ENCODE results near the gene MCM3AP. TPM values are rescaled to one million over a fixed set of nuclear protein-coding genes. Genes with fewer than 3 reads are reported as not detected.

The MCM3AP gene
- total RNA-seq, 1 donor from 2014 or later: 57.0 TPM

DNA sequence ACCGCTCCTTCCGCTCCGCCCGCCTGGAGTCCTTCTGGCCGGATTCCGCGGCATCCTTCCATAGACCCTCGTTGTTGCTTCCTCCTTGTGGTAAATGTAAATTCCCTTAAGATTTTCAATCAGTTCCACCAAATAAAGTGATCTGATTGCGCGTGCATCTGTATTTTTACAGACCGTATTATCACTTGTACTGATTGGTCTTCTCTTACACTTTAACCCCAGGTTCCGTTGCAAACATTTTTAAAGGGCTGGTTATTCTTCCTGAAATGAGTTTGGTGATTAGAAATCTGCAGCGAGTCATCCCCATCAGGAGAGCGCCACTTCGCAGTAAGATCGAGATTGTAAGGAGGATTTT, 1.2 kb upstream of the MCM3AP start:
- no peak for DNase-seq
- no peak for ATAC-seq (ENCODE audit: poor library complexity)
- intact Hi-C loops (cut with DNase I): no loop called here

DNA sequence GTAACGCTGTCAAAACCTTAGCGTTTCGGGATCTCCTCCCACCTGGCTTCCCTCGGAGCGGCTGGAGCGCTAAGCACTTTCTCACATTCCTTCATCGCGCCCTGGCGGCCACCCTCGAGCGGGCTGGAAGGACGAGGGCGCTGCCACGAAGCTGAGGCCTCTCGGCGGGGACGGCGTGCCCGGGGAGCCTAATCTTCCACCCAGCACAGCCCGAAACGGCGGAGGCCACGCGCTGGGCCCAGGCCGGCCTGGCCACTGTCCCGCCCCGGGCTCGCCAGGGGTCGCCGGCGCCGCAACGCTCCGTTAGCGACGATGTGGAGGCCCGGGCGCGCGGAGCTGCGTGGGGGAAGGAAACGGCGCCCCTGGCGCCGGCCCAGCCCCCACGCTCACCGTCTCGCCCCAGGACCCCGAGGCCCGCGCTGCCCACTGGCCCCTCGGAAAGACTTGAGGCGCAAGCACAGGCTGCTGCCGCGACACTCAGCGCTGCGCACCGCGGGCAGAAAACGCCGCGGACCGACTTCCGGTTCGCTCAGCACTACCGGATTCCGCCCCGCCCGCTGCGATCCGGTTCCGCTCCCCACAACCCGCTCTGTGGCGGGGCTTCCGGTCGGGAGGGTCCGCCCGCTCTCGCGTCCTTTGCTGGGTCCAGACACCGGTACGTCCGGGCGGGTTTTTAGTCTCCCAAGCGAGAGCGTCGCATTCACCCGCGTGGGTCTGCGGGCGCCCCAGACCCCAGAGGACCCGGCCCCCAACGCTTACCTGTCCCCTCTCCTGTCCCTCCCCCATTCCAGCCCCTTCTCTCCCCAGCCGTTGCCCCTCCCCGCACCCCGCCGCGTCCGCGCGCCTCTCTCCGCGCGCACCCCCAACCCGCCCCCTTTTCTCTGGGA, 593 bp upstream of the MCM3AP start, which contains the start of gene YBEY:
TSS of gene YBEY (plus strand) at position 582 of the 887 bp plus-strand sequence. CDS start 572 bp downstream, outside the sequence.
- peak; percentile 94 for DNase-seq
- intact Hi-C loops (cut with DNase I): loop anchor here (2.0 kb wide), 1 partner anchor 39 kb away; the partner anchor contains the start of gene PCNT
- peak; percentile 98 for ATAC-seq (ENCODE audit: poor library complexity)

DNA sequence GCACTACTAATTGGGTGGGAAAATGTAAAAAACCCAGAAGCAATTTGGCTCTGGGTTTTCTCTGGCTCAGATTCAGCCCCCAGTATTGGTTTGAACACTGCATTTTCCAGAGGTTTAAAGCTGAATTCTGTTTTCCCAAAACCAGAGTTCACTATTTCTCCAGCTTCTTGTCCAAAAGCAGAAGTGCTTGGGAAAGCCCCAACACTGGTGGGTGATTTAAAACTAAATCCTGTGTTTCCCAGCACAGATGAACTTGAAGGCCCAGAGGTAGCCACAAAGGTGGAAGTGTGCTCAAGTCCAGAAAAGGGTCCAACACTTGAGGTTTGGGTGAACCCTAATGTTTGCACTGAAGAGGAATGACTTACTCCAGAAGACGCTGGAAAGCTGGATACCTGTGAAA, 678 bp downstream of the MCM3AP start:
- DNase-seq (no peak), ATAC-seq (ENCODE audit: poor library complexity) (no peak)
- intact Hi-C loops (cut with DNase I): loop anchor here (2.0 kb wide), 1 partner anchor 40 kb away; the partner anchor contains the start of gene PCNT

DNA sequence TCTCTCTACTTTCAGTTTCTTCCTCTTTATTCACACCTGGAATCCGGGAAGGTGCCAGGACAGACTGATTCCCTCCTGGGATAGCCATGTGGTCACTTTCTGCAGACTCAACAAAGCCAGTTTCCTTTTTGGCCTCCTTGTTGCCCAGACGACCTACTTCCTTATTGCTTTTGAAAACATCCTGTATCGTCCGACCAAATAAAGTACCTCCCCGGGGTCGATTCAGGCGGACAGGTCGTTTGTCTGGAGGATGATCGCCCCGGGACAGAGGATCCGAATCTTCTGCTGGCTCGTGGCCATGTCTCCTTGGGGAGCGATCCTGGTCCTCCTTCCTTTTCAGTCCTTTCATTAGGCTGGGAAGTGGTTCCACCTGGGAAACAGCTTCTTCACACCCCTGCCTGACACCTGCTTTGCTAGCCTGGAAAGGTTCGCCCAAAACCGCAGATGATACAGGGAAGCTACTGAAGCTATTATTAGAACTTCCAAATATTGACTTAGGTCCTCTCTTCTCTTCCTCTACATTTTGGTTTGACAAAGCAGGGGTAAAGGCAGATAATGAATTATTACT, 1.2 kb downstream of the MCM3AP start:
- DNase-seq (no peak), ATAC-seq (ENCODE audit: poor library complexity) (no peak)
- intact Hi-C loops (cut with DNase I): loop anchor here (2.0 kb wide), 1 partner anchor 41 kb away; the partner anchor contains the start of gene PCNT

DNA sequence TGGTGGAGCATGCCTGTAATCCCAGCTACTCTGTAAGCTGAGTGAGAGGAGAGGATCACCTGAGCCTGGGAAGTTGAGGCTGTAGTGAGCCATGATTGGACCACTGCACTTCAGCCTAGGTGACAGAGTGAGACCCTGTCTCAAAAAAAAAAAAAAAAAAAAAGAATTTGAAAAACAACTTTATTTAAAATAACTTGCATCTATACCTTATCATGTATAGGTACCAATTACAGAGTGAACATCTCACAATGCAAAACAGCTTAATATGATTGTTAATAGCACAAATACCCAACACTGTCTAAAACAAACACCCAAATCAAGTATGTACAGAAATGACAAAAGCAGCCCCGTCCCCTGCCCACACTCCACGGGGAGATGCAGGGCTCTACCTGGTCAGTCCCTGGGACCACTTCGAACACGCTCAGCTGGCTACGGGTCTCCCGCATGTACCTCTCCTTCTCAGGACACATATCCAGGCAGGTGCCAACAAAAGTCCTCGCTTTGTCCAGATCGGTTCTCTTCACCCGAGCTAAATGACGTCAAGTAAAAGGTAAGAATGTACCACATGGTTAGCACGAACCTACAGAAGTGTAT, 10.5 kb downstream of the MCM3AP start:
- intact Hi-C loops (cut with DNase I): no loop called here
- DNase-seq (no peak), ATAC-seq (ENCODE audit: poor library complexity) (no peak)

DNA sequence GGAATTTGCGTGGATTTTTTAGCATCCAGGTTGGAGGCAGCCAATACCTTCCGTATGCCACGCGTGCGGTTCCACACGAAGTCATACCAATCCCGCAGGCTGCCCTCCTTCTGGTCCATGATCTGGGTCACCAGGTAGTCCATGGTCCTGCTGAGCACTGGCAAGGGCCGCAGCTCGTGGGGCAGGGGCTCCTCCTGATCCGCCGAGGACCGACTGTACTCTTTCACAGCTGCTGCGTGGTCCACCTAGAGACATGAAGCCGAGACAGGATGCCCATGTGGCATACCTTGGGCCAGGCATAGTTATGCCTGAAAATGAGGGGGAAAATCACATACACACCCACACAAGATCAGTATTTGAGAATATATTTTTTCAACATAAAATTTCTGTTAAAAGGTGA, 12.1 kb downstream of the MCM3AP start:
- DNase-seq: no peak
- ATAC-seq (ENCODE audit: poor library complexity): no peak
- intact Hi-C loops (cut with DNase I): no loop called here

DNA sequence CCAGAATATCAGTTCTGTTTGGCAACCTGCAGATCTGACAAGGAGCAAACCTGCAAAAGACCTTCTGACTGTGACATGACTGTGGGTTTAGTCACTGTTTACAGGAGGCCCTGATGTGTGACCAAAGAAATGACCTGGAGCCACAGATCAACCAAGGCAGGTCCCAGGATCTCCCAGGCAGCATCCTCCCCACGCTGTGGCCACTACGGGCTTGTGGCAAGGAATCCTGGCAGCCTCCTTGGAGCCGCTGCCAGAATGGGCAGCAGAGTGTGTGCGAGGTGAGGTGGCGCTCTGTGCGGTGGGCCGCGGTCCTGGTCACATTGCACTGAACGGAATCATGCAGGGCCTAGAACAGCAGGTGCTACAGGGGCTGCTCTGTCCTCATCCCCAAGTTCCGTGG, 15.9 kb downstream of the MCM3AP start:
- intact Hi-C loops (cut with DNase I): no loop called here
- ATAC-seq (ENCODE audit: poor library complexity): no peak

DNA sequence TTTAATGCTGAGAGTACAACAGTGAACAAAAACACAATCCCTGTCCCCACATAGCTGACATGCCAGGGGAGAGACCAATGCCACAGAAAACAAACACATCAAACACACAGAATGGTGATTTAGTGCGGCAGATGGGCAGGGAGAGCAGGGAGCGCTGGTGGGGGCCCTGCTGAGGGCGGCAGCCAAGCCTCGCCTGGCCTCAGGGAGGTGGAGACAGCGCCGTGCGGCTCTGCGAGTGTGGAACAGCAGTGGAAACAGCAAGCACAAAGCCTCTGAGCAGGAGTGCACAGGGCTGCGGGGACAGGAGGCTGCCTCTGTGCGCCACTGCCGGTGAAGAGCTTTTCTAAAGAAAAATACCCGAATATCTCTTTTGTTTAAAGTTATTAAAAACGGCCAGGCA, 17.0 kb downstream of the MCM3AP start:
- ATAC-seq (ENCODE audit: poor library complexity) (no peak), DNase-seq (no peak)
- intact Hi-C loops (cut with DNase I): no loop called here

More for the DNA sequence above, 15.9 kb downstream of the MCM3AP start:
- no peak for DNase-seq

DNA sequence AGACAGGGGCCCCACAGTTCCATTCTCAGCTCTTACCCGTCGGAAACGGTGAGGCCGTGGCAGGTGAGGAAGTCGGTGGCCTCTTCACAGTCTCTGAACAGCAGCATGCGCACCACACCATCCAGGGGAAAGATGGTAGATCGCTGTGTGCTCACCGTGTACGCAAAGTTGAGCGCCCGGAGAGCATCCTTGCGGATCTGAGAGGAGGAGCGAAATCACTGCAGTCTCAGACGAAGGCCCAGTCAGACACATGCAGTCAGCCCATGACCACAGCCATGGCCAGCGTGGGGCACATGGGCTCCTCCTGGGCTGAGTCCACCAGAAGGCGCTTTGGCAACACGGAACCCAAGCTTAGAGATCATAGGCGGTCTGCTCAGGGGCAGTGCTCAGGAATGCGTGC, 18.5 kb downstream of the MCM3AP start:
- intact Hi-C loops (cut with DNase I): no loop called here
- ATAC-seq (ENCODE audit: poor library complexity) (no peak), DNase-seq (no peak)

DNA sequence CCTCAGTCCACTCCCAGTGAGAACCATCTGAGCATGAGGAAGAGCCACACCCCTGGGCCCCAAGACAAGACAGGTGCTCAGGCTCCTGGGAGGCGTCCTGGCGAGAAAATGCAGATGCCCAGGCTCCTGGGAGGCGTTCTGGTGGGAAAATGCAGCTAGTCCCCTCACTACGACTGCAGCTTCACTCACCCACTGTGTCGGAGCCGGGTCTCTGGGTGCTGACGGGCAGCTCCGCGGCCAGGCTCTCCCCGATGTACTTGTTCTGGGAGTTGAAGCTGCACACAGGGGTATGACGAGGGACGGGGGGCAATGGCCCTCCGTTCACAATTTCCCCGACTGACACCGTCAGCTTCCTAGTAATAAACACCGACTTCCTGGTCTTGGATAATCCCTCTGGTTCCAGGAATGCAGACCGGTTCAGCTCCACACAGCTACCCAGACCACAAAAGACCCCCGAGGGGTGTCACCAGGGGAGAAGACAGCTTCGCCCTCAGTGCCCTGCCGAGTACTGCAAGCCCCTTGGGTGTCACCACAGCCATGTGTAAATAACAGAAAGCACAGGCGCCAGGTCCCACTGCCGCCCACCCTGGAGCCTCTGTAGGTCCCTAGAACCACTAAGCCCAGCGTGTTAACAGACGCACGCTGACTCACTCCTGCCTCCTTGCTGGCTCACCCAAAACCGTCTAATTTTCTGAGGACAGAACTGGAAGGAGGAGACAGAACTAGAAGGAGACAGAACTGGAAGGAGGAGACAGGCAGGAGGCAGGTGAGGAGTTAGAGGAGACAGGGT, 19.5 kb downstream of the MCM3AP start:
- ATAC-seq (ENCODE audit: poor library complexity) (no peak), DNase-seq (no peak)
- intact Hi-C loops (cut with DNase I): no loop called here

DNA sequence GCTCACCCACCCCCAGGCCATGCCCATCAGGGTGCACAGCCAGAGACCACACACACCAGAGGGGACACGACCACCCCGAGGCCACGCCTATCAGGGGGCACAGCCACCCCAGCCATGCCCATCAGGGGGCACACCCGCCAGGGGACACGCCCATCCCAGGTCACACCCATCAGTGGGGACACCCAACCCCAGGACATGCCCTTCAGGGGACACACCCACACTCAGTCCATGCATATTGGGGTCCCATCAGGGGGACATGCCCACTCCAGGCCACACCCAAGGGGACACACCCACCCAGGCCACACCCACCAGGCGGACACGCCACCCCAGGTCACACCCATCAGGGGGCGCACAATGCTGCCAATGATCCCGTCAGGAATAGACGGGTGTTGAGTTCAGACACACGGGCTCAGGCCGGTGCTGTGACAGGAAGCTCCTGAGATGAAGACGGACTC, 20.7 kb downstream of the MCM3AP start:
- DNase-seq: no peak
- intact Hi-C loops (cut with DNase I): no loop called here
- ATAC-seq (ENCODE audit: poor library complexity): peak; percentile 19

DNA sequence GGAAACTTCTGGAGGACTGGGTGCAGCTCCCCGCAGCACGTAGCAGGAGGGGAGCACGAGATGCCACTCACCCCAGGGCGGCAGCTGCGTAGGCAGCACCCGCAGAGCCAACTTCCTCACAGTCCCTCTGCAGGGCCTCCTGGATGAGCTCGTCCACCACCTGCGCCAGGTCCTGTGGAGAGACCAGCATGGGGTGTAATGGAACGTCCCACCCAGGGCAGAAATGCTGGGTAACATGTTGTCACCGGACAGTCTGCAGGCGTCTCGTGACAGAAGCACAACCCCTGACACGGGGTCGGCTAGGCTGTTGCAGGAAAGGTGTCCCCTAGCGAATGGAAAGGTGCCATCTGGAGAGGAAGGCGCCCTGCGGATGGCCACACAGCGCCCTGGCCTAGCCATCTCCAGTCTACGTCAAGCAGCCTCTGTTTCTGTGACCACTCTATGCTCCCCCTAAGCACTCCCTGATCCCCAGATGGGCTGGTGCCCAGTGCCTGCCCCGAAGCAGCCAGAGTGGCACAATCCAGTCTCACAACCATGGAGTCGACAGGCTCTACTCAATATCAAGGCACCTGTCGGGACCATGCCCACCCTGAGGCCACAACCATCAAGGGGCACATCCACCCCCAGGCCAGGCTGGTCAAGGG, 21.2 kb downstream of the MCM3AP start:
- DNase-seq (no peak), ATAC-seq (ENCODE audit: poor library complexity) (peak; percentile 10)
- intact Hi-C loops (cut with DNase I): no loop called here

DNA sequence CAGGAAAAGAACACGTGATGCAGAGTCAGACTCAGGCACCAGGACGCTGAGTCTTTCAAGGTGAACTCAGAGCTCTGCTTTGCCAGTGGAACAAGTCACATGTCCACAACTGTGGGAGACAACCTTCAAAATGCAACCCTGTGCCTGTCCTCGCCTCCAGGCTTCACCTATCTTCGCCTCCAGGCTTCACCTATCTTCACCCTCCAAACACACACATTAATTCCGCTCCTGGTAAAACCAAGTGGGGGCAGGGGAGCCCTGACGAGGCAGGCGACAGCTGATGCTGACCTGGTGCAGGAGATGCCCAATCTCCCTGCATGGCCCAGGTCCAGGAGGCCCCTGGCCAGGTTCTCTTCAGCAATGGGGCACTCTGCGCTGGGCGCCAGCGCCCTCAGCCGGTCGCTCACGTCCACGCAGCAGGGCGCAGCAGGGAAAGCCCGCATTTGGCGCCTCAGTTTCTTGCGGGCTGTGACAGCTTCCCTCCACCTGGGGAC, 28.9 kb downstream of the MCM3AP start:
- DNase-seq: peak; percentile 78
- intact Hi-C loops (cut with DNase I): loop anchor here (10.0 kb wide), 1 partner anchor 112 kb away; no protein-coding TSS in a partner anchor
- ATAC-seq (ENCODE audit: poor library complexity): peak; percentile 90

DNA sequence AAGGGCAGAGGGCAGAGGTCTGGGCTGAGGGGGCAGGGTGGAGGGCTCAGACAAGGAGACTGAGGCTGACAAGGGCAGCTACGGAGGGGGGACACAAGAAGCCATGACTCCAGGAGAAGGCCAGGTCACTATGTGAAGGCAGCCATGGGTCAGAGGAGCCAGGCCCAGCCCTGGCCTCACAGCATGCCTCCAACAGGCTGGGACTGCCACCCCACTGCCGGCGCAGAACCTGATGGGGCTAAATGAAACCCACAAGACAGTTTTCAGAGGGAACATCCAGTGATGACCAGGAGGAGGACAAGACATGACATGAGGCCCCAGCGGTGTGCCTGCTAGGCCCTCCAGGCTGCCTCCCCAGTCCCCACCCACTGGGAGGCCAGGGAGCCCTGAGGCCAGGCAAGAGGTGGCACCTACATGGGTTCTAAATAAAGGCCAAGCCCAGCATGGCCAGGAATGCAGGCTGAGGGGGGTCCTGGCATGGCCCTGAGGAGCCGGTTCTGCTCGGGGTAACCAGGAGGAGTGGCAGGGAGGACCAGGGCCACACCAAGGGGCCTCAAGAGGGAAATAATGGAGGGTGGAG, 29.6 kb downstream of the MCM3AP start:
- DNase-seq (no peak), ATAC-seq (ENCODE audit: poor library complexity) (peak; percentile 11)
- intact Hi-C loops (cut with DNase I): loop anchor here (10.0 kb wide), 1 partner anchor 111 kb away; no protein-coding TSS in a partner anchor

DNA sequence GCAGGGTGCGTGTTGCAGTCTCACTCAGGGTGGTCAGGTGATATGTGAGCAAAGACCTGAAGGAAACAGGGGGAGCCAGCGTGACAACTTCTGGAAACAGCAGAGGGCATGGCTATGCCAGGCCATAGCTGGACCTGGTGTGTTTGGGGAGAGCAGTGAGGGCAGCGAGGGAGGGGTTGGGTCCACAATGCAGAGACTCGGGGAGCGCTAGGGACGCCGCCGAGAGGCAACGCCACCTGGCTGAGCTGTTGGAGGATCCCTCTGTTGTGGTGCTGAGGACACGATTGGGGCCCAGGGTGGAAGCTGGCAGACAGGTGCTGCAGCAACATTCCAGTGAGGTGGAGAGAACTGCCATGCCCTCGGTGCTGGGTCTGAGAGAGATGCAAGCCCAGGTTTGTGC, 30.2 kb downstream of the MCM3AP start:
- intact Hi-C loops (cut with DNase I): loop anchor here (10.0 kb wide), 1 partner anchor 110 kb away; no protein-coding TSS in a partner anchor
- DNase-seq (no peak), ATAC-seq (ENCODE audit: poor library complexity) (no peak)

DNA sequence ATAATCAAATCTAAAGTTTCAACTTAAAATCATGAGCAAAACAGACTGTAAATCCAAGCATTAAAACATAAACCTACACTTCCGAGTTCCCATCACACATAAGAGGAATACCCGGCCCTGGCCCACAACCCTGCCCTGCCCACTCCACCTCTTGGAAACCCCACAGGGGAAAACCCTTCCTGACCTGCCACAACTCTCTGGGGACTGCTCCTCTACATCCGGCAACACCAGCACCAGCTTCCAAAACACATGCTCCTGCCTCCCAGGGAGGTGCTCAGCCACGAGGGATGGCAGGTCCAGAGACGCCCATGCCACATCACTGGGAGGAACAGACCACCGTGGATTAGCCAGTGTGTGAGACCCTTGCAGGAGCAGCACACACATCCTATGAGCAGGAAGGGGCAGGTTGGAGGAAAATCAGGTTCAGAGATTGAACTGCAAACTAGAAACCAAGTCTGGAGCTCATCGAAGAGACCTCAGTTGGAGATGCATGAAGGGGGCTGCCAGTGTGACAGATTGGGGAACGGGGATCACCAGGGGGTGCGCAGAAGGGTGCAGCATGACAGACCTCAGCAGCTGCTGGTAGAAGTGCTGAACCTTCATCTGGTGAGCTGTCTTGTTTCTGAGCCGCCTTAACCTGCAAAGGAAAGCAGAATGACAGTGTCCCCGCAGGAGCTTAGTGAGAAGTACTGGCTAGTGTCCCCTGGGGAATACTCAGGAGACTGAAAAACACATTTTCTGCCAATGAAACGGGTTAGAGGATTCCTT, 31.0 kb downstream of the MCM3AP start:
- intact Hi-C loops (cut with DNase I): loop anchor here (10.0 kb wide), 1 partner anchor 110 kb away; no protein-coding TSS in a partner anchor
- DNase-seq (no peak), ATAC-seq (ENCODE audit: poor library complexity) (no peak)

DNA sequence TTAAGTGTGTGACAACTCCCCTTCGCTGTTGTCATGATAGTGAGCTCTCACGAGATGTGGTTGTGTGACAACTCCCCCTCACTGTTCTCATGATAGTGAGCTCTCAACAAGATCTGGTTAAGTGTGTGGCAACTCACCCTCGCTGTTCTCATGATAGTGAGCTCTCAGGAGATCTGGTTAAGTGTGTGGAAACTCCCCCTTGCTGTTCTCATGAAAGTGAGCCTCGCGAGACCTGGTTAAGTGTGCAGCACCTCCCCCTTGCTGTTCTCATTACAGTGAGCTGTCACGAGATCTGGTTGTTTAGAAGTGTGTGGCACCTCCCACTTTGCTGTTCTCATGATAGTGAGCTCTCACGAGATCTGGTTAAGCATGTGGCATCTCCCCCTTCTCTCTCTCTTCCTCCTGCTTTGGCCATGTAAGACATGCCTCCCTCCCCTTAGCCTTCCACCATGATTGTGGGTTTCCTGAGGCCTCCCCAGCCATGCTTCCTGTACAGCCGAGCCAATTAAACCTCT, 31.7 kb downstream of the MCM3AP start:
- no peak for ATAC-seq (ENCODE audit: poor library complexity)
- DNase-seq: no peak
- intact Hi-C loops (cut with DNase I): loop anchor here (10.0 kb wide), 1 partner anchor 109 kb away; no protein-coding TSS in a partner anchor

All from Right ventricle myocardium superior (tissue), 1 donor.